GM13976 (cell line): ENCODE measurements around the gene TRAK2.

Experiments
- DNase-seq: peaks from one replicate; pipeline ENCODE4 v3.0.0; 2012; ENCODE audit warnings: low spot score
- in situ Hi-C: fragments of 300-500 bp; cut with MboI; formaldehyde crosslinking; loops from one replicate; pipeline ENCODE4 v1.12.0; 2022; ENCODE audit warnings: low sequenced_read_pairs, mixed read lengths, inconsistent platforms; ENCODE audit not compliant: unreplicated experiment
- TF ChIP-seq, protein P1 (sequence below): IDR thresholded peaks from 2 replicates; pipeline ENCODE4 v1.5.1; 2012; ENCODE audit warnings: borderline replicate concordance, mild to moderate bottlenecking; ENCODE audit not compliant: insufficient read depth; ENCODE audit errors: extremely low read depth, missing control alignments, control extremely low read depth

Gene TRAK2

DNA sequence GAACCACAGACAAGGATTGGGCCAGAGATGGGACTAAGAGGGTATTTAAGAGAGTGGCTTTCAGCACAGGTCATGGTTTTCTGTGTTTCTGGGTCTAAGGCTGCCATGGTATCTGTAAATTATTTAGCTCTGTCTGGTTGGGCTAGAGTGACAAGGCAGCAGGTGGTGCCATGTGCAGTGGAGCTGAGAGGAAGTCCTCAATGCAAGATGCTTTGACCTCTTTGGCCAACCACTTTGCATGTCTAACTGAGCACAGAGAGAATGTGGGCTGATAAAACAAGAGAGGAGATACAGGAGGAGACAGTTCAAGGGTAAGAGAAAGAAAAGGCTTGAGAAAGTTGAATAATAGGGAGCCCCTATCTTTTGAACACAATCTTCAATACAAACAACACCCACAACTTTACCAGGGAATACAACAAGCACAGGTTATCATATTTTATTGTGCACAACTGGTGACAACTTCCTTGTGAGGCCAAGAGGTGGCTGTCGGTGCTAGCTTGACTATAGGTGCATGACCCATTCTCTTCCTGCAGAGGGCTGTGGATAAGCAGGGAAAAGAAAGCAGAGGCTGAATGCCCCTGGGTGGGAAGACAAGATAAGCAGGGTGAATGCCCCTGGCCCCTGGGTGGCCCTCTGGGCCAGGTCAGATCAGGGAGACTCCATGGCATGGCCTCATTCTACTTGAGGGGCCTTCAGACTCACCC is 106.4 kb downstream of the TRAK2 start:
- in situ Hi-C loops: no loop called here
- TF ChIP-seq, protein P1, sequence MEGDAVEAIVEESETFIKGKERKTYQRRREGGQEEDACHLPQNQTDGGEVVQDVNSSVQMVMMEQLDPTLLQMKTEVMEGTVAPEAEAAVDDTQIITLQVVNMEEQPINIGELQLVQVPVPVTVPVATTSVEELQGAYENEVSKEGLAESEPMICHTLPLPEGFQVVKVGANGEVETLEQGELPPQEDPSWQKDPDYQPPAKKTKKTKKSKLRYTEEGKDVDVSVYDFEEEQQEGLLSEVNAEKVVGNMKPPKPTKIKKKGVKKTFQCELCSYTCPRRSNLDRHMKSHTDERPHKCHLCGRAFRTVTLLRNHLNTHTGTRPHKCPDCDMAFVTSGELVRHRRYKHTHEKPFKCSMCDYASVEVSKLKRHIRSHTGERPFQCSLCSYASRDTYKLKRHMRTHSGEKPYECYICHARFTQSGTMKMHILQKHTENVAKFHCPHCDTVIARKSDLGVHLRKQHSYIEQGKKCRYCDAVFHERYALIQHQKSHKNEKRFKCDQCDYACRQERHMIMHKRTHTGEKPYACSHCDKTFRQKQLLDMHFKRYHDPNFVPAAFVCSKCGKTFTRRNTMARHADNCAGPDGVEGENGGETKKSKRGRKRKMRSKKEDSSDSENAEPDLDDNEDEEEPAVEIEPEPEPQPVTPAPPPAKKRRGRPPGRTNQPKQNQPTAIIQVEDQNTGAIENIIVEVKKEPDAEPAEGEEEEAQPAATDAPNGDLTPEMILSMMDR: no peak
- no peak for DNase-seq

DNA sequence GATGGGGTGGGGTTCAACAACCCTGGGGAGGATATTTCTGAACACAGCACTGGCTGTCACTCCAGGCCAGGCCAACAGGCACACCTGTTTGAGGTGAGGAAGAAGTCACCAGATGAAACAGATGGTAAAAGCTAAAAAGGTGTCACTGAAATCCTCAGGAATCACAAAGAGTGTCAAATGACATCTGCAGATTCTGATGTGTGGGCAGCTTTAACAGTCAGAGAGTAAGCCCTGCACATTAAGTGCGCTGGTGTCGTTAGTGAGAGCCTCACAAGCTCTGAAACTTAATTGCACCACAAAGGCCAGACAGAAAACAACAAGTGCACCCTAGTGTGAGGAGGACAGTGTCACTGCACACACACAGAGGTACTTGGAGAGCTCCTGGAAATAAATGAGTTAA is 107.7 kb downstream of the TRAK2 start:
- DNase-seq: no peak
- in situ Hi-C loops: no loop called here
- TF ChIP-seq, protein P1: no peak

DNA sequence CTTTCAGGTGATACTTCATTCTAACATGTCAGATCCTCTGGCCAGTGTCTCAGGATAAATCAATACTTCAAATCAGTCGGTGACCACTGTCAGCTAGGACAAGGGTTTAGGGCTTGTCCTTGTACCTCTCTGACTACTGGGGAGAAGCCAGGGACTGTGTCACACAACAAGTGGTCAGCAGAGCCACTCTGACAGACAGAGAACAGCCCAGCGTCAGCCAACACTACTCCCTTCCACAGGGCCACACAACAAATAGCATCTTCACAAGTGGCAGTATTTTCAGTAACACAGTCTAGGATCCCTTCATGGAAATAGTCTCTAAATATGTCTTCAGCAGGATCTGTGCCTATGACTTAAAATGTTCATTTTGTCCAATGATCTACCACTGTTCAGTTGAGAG is 108.3 kb downstream of the TRAK2 start:
- in situ Hi-C loops: no loop called here
- DNase-seq: no peak
- TF ChIP-seq, protein P1: no peak

DNA sequence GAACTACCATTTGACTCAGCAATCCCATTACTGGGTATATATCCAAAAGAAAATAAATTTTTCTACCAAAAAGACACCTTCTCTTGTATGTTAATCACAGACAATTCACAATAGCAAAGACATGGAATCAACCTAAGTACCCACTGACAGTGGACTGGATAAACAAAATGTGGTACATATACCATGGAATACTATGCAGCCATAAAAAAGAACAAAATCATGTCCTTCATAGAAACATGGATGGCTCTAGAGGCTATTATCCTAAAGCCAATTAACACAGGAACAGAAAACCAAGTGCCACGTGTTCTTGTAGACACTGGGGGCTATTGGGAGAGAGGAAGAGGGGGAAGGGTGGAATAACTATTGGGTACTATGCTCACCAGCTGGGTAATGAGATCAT is 121.8 kb downstream of the TRAK2 start:
- in situ Hi-C loops: no loop called here
- no peak for DNase-seq

DNA sequence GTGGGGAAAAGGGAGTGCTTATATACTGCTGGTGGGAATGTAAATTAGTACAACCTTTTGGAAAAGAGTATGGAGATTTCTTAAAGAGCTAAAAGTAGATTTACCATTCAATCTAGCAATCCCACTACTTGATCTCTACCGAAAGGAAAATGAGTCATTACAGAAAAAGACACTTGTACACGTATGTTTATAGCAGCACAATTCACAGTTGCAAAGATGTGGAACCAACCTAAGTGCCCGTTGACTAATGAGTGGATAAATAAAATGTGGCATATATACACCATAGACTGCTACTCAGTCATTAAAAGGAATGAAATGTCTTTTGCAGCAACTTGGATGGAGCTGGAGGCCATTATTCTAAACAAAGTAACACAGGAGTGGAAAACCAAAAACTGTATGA is 123.6 kb downstream of the TRAK2 start:
- no peak for DNase-seq
- in situ Hi-C loops: no loop called here
- TF ChIP-seq, protein P1: no peak

More for the DNA sequence above, 121.8 kb downstream of the TRAK2 start:
- TF ChIP-seq, protein P1: no peak
